WI38 (cell line): ENCODE measurements around the gene SLC6A13.
A peak's percentile ranks its signal among the peaks of the same experiment; 100 is the strongest.

Experiments used
- H3K4me3 ChIP-seq: 2 replicates; pipeline ENCODE4 v1.5.1; 2011; ENCODE audit warnings: low read depth, mild to moderate bottlenecking, control low read depth, low read length
- CTCF ChIP-seq: IDR thresholded peaks from 2 replicates; pipeline ENCODE4 v1.5.1; 2012; ENCODE audit warnings: low read depth, mild to moderate bottlenecking, control low read depth, low read length

The SLC6A13 gene

GRCh38 chr12:272942-273341 lies 10.3 kb upstream of the SLC6A13 start:
- H3K4me3 ChIP-seq = no peak overlapping the region

GRCh38 chr12:271161-271560 lies 8.5 kb upstream of the SLC6A13 start:
- TF ChIP-seq CTCF = no peak
- H3K4me3 ChIP-seq = no peak overlapping the region

More at GRCh38 chr12:272942-273341, 10.3 kb upstream of the SLC6A13 start:
- no peak for TF ChIP-seq CTCF

- no peak for TF ChIP-seq CTCF
- no peak overlapping the region for H3K4me3 ChIP-seq
Measured at GRCh38 chr12:269191-269590, 6.6 kb upstream of the SLC6A13 start.

- TF ChIP-seq CTCF = no peak
- no peak overlapping the region for H3K4me3 ChIP-seq
Measured at GRCh38 chr12:268483-268840, 5.8 kb upstream of the SLC6A13 start.

GRCh38 chr12:267581-268482 lies 5.2 kb upstream of the SLC6A13 start:
- no peak for TF ChIP-seq CTCF

GRCh38 chr12:265096-265495 lies 2.5 kb upstream of the SLC6A13 start:
- TF ChIP-seq CTCF = no peak
- H3K4me3 ChIP-seq = no peak overlapping the region

More at GRCh38 chr12:267581-268482, 5.2 kb upstream of the SLC6A13 start:
- peak overlapping the region; percentile 6; the same call in 1 of the 2 replicates for H3K4me3 ChIP-seq

GRCh38 chr12:264269-264668 lies 1.6 kb upstream of the SLC6A13 start:
- H3K4me3 ChIP-seq = no peak overlapping the region
- TF ChIP-seq CTCF = no peak
